GM21381 (cell line): ENCODE data around the gene FUCA2.
"Not testable (repeated sequence)": the region's sequence is repeated elsewhere in the genome, so short reads cannot be mapped to it uniquely, and the experiment has no call there.

Source experiments
- ATAC-seq: cut with Tn5 transposase; IDR thresholded peaks from one replicate; pipeline ENCODE4 v1.9.1; 2021; ENCODE audit warnings: mild to moderate bottlenecking, moderate library complexity; ENCODE audit not compliant: unreplicated experiment

The FUCA2 gene

DNA sequence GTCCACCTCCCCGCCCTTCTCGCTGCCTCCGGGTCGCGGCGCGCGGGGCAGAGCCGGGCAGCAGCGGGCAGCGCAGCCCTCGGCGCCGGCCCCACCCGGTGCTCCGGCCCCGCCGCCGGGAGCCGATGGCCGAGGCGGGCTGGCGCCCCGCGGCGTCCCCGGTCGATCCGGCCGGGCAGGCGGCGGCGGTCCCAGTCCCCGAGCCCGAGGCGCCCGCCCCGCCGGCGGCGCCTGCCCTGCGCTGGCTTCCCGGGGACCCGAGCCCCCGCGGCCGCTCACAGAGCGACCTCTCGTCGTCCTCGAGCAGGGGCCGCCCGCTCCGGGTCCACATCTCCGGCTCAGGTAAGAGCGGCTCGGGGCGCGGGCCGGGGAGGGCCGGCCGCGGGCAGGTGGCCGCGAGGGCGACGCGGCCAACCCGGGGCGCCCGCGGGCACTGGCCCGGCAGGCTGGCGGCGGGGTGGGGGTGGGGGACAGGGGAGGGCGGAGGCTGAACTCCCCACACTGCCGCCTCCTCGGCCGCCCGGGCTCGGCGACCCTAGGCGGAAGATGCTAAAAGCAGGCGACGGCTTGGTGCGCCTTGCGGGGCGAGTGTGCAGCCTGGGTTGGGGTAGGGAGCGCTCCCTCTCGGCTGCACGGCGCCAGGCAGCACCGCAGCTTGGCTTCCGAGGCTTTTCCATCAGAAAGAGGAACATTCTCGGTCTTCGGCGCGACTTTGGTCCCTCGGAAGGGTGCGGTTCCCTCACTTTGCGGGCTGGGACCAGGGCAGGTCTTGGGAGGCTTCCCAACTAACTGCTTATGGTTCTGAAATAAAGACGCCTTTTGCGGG, 25.6 kb upstream of the FUCA2 start:
- peak; percentile 59 for ATAC-seq

- ATAC-seq, result peak; percentile 70
These were observed 24.9 kb upstream of the FUCA2 start for GRCh38 chr6:143536461-143536865.

GRCh38 chr6:143535189-143535614, 23.7 kb upstream of the FUCA2 start:
- ATAC-seq, result no peak

DNA sequence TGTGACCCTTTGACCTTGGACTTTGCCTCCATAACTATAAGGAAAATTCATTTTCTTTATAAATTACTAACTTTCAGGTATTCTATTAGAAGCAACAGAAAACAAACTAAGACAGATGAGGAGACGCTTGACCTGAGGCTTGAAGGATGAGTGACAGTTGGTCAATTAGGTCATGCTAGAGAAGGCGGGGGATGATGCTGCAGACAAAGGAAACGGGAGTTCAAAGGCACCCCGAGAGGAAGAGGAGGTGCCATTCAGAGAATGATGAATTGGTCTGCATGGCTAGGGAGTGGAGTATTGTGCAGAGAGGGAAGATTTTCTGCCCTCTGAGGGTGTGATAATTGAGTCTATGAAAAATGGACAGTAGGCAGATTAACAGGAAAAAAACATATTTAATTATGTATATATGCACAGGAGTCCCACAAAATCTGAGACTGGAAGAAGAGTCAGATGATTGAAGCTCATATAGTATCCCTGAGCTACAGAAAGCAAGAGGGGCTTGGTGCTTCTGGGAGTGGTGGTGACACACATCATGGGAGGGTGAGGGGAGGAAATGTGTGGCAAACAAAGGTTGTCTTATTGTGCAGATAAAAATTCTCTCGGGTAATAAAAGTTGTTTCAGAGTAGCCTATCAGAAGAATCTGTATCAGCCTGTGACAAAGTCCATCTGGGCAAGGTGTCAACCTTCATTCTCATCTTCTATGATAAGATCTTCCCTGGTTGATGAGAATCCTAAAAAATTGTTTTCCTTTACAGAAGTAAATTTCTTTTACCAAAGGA, 20.4 kb upstream of the FUCA2 start:
- ATAC-seq, result no peak

- no peak for ATAC-seq
These were observed 17.6 kb upstream of the FUCA2 start for GRCh38 chr6:143529095-143529494.

DNA sequence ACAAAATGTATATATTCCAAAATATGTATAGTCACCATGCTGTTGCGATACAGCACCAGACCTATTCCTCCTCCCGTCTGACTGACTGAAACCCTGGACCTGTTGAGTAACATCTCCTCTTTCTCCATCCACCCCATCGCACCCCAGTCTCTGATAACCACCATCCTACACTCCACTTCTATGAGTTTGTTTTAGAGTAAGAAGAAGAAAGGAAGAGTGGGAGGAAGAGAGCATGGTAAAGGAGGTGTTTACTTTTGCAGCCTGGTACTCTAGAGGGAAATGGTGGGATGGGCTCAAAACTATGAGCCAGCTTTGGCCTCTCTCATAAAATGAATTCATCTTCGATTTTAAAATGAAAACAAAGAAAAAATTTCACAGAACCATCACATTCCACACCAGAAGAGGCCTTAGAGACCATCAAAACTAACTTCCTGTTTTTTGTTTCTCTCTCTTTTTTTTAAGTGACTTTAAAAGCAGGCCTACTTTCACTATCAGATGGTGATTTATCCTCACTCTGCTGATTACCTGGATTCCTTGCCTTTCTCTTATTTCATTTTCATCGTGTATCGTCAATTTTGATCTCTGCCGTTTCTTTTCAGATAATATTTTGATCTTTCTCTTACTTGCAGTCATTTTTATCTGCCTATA, 16.8 kb upstream of the FUCA2 start:
- ATAC-seq, result no peak

DNA sequence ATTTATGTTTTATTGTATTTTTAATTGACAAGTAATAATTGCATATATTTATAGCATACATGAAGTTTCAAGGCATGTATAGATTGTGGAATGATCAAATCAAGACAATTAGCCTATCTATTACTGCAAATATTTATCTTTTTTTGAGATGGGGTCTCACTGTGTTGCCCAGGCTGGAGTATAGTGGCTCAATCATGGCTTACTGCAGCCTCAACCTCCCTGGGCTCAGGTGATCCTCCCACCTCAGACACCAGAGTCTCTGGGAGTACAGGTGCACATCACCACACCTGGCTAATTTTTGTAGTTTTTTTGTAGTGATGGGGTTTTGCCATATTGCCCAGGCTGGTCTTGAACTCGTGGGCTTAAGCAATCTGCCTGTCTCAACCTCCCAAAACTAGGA, 16.2 kb upstream of the FUCA2 start:
- no peak for ATAC-seq

GRCh38 chr6:143525356-143525755, 13.8 kb upstream of the FUCA2 start:
- ATAC-seq, result no peak

DNA sequence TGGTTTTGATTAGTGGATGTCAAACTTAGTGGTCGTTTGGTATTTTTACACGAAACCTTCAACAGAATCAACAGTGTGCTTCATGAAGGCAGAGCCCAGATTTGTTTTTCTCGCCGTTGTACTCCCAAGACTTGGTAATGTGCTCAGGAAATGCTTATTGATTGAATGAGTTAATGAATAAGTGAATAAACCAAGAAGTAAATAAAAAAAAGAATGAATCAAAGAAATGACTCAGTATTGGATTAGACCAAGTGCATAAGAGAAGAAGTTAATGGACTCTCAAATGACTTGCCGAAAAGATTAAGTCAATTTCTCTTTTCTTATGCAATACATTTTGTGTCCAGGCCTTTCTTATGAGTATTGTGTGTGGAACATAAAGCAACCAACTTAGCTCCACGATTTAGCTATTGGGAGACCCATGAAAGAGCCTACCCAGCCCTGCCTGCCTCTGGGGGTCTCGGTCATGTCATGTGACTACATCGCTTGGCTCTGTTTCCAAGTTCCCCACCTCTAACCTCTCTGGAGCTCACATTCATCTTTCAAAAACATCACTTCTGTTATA, 10.6 kb upstream of the FUCA2 start:
- no peak for ATAC-seq

DNA sequence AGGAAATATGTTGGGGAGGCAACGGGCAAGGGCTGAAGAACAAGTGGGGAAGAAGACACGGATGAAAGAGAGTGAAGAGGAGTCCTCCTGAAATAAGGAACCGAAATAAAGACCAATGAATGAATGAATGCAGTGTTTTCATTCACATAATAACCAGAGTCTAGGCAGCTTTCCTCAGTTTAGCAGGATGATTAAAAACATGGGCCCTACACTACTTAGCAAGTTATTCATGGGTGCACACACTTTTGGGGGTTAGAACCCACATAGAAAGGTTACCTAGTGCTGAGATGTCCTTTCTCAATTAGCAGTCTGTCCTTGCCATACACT, 5.9 kb upstream of the FUCA2 start:
- ATAC-seq, result no peak

- ATAC-seq, result no peak
These were observed 5.3 kb upstream of the FUCA2 start for GRCh38 chr6:143516690-143517446.

DNA sequence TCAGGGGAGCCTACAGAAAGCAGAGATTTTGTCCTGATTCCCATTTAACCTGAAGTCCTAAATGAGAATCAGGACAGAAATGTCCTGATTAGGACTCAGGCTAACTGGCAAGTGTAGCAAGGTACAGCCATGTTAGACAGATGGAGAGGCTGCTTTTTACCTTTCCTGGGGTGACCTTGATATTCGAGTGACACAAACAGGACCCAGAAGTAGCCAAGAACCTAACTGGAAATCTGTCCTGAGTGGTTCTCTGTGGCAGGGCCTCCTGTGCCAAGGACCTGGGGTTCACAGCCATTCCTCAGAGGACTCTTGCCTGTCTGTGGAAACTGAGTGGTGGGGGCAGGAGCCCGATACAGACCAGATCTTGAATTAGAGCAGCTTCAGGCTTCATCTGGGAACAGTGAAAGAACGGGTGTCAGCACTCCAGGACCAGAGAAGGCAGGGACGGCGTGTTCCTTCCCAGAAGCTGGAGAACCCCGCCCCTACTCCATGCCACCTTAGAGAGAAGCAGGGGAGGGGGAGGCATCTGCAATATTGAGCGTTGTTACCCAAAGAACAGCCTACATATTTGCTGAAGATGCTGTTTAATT, 4.3 kb upstream of the FUCA2 start:
- no peak for ATAC-seq

DNA sequence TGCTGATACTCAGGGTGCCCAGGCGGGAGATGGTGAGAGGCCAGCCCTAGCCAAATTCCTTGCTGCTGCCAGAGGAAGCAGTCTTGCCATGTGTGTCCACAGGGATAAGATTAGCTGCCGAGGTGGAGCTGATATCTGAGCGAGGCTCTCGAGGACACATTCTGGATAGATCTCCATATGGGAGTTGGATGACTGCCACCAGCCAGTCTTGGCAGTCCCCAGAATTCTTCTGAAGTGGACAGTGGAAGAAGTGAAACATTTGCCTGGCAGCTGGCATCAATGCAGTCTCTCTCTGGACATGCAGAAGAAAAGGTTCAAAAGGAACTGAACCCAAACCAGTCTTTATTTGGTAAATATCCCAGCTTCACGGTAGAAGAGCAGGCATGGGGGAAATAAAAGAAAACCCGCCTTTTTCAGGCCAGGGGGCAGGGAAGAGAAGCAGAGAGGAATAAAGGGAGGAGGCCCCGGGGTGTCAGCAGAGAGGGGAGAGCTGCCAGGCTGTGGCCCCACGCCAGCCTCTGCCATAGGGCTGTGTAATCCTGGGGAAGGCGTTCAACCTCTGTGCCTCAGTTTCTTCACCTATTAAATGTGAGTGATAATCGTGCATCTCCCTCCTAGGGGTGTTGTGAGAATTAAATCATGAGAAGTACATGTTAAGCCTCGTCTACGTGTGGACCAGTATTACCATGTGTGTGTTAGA, 3.7 kb upstream of the FUCA2 start:
- no peak for ATAC-seq

DNA sequence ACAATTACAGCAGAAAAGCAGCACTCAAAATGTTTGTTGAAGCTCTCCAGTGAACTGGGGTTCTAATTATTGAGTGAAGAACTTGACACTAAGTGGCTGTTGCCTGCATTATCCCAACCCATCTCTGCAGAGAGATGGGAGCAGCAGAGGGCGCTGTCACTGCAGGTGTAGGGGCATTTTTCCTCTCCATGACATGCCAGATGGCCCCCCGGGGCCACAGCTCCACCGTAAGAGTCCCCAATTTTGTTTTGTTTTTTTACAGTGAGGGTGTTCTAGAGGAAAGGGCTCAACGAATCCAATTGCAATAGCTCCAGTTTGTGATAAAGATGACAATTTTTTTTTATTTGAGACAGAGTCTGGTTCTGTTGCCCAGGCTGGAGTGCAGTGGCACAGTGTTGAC, 1.9 kb upstream of the FUCA2 start:
- ATAC-seq, result no peak

DNA sequence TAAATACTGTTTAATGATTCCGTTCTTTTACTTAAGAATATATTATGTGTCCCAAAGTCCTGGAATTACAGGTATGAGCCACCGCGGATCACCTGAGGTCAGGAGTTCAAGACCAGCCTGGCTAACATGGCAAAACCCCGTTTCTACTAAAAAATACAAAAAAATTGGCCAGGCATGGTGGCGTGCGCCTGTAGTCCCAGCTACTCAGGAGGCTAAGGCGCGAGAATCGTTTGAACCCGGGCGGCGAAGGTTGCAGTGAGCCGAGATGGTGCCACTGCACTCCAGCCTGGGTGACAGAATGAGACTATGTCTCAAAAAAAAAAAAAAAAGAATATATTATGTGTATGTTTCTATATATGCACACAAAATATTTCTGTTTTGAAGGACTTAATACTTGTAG, 1.2 kb downstream of the FUCA2 start:
- ATAC-seq, result not testable (repeated sequence)

GRCh38 chr6:143507358-143508145, 4.0 kb downstream of the FUCA2 start:
- no peak for ATAC-seq

- no peak for ATAC-seq
These were observed 4.9 kb downstream of the FUCA2 start for GRCh38 chr6:143506620-143507019.

DNA sequence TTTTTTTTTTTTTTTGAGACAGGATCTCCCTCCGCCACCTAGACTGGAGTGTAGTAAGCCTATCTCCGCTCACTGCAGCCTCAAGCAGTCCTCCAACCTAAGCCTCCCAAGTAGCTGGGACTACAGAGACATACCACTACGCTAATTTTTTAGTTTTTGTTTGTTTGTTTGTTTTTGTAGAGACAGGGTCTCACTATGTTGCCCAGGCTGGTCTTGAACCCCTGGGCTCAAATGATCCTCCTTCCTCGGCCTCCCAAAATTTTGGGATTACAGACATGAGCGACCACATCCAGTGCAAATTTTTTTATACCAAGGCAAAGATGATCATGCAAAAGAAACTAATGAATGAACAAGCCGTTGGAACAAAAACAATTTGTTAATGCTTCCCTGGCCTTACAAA, 5.3 kb downstream of the FUCA2 start:
- ATAC-seq, result no peak

- ATAC-seq, result no peak
These were observed 6.0 kb downstream of the FUCA2 start for GRCh38 chr6:143505537-143505936.
